HepG2 (cell line): ENCODE measurements around the gene EGFL8. TPM values are rescaled to one million over a fixed set of nuclear protein-coding genes. Genes with fewer than 3 reads are reported as not detected.
A peak's percentile ranks its signal among the peaks of the same experiment; 100 is the strongest.

Experiments
- ADNP ChIP-seq: sonication (generic); formaldehyde crosslinking; IDR thresholded peaks from 2 replicates; pipeline ENCODE4 v1.4.0; 2020; ENCODE audit warnings: missing genetic modification reagents
- ATF2 ChIP-seq: sonication (generic); formaldehyde crosslinking; IDR thresholded peaks from 2 replicates; pipeline ENCODE4 v1.4.0; 2020; ENCODE audit warnings: missing genetic modification reagents
- HNF1A ChIP-seq, 2 experiments: sonication (generic) in 1 of 2; formaldehyde crosslinking in 1 of 2; IDR thresholded peaks; 2 replicates each; pipeline versions ENCODE4 v1.4.0 to v1.6.1; 2016 to 2020; ENCODE audit warnings: borderline replicate concordance in 1 of 2, low read depth in 1 of 2, mild to moderate bottlenecking in 1 of 2, missing genetic modification reagents in 1 of 2
- HNF4A ChIP-seq: sonication (generic); formaldehyde crosslinking; IDR thresholded peaks from 2 replicates; pipeline ENCODE4 v1.4.0; 2020; ENCODE audit warnings: missing genetic modification reagents
- MBNL3 ChIP-seq: fragments of 250-450 bp; sonication (Bioruptor Pico); conservative IDR thresholded peaks from 2 replicates; pipeline ENCODE4 v1.8.0; 2022; ENCODE audit warnings: mild to moderate bottlenecking, inconsistent platforms
- NAIF1 ChIP-seq: sonication (generic); formaldehyde crosslinking; IDR thresholded peaks from 2 replicates; pipeline ENCODE4 v1.5.0; 2020; ENCODE audit warnings: mild to moderate bottlenecking, missing genetic modification reagents, borderline replicate concordance
- PRMT3 ChIP-seq: sonication (generic); formaldehyde crosslinking; IDR thresholded peaks from 2 replicates; pipeline ENCODE4 v1.8.1; 2022; ENCODE audit warnings: low read depth, mild to moderate bottlenecking, moderate library complexity, missing genetic modification reagents, borderline replicate concordance
- SAFB2 ChIP-seq: sonication (generic); formaldehyde crosslinking; IDR thresholded peaks from 2 replicates; pipeline ENCODE4 v1.5.1; 2020; ENCODE audit warnings: missing genetic modification reagents, low read depth, mild to moderate bottlenecking, borderline replicate concordance
- ZBTB34 ChIP-seq: sonication (generic); formaldehyde crosslinking; IDR thresholded peaks from 2 replicates; pipeline ENCODE4 v1.8.0; 2022; ENCODE audit warnings: mild to moderate bottlenecking, missing genetic modification reagents
- ZBTB46 ChIP-seq: sonication (generic); formaldehyde crosslinking; IDR thresholded peaks from 2 replicates; pipeline ENCODE4 v1.4.0; 2020; ENCODE audit warnings: mild to moderate bottlenecking, missing genetic modification reagents, borderline replicate concordance
- ZFP82 ChIP-seq: sonication (generic); formaldehyde crosslinking; IDR thresholded peaks from 2 replicates; pipeline ENCODE4 v1.5.1; 2020; ENCODE audit warnings: mild to moderate bottlenecking, missing genetic modification reagents, borderline replicate concordance
- ZNF124 ChIP-seq: sonication (generic); formaldehyde crosslinking; IDR thresholded peaks from 2 replicates; pipeline ENCODE4 v1.4.0; 2020; ENCODE audit warnings: missing genetic modification reagents
- ZNF180 ChIP-seq: sonication (generic); formaldehyde crosslinking; IDR thresholded peaks from 2 replicates; pipeline ENCODE4 v1.4.0; 2020; ENCODE audit warnings: low read depth, missing genetic modification reagents, borderline replicate concordance
- ZNF224 ChIP-seq: sonication (generic); formaldehyde crosslinking; IDR thresholded peaks from 2 replicates; pipeline ENCODE4 v1.5.0; 2020; ENCODE audit warnings: mild to moderate bottlenecking, missing genetic modification reagents
- ZNF709 ChIP-seq: sonication (generic); formaldehyde crosslinking; IDR thresholded peaks from 2 replicates; pipeline ENCODE4 v1.5.0; 2020; ENCODE audit warnings: mild to moderate bottlenecking, missing genetic modification reagents
- ZNF781 ChIP-seq: sonication (generic); formaldehyde crosslinking; IDR thresholded peaks from 2 replicates; pipeline ENCODE4 v1.5.1; 2020; ENCODE audit warnings: borderline replicate concordance, mild to moderate bottlenecking, missing genetic modification reagents; ENCODE audit errors: not compliant biosample characterization
- ZNF782 ChIP-seq: sonication (generic); formaldehyde crosslinking; IDR thresholded peaks from 2 replicates; pipeline ENCODE4 v1.4.0; 2020; ENCODE audit warnings: missing genetic modification reagents, mild to moderate bottlenecking, borderline replicate concordance
- ZSCAN25 ChIP-seq: sonication (generic); formaldehyde crosslinking; IDR thresholded peaks from 2 replicates; pipeline ENCODE4 v1.8.0; 2022; ENCODE audit warnings: mild to moderate bottlenecking, missing genetic modification reagents
- polyA plus RNA-seq, 8 experiments: library from polyadenylated mRNA; depleted of rRNA in 3 of 8; stranded (reverse) in 7 of 8; unstranded in 1 of 8; fragments of >200 nt; fragmentation: Illumina TruSeq in 4 of 8; extraction: Trizol in 4 of 8; gene quantifications; 2 replicates each; pipeline versions ENCODE4 v1.2.1 to v1.2.3, GENCODE V29; 2011 to 2016; ENCODE audit warnings: low read depth in 4 of 8, missing spikeins in 1 of 8, mixed read lengths in 1 of 8; ENCODE audit not compliant: insufficient read depth in 1 of 8
- total RNA-seq, 5 experiments: library from RNA; depleted of rRNA; stranded (reverse); fragments of >200 nt; fragmentation: Illumina TruSeq; extraction: Trizol; gene quantifications; 2 replicates each; pipeline ENCODE4 v1.2.3, GENCODE V29; 2016; ENCODE audit warnings: low read depth in 1 of 5

The EGFL8 gene
- total and polyA plus RNA-seq, 2 of the 13 experiments (the other 11 are each of a cell fraction or from before 2014, with no cell fraction given): 10.0 to 11.5 TPM

- no peak for TF ChIP-seq PRMT3 (CRISPR knock-in tag)
- TF ChIP-seq ZBTB34: 0 out of 2 replicates have a peak, but pooled peaks have one; percentile 30
- no peak for TF ChIP-seq ZNF782
- no peak for TF ChIP-seq HNF1A (IDR thresholded peaks at IDR 0.05; ENCODE audit: low read depth)
- no peak for TF ChIP-seq HNF1A (CRISPR knock-in tag; IDR thresholded peaks at IDR 0.05; ENCODE audit: borderline replicate concordance)
- no peak for TF ChIP-seq SAFB2 (CRISPR knock-in tag)
- TF ChIP-seq ADNP: no peak
- TF ChIP-seq ZNF124 (CRISPR knock-in tag): no peak
- TF ChIP-seq ZNF180 (CRISPR knock-in tag): no peak
- TF ChIP-seq ZNF709 (CRISPR knock-in tag): 0 out of 2 replicates have a peak, but pooled peaks have one; percentile 16
- no peak for TF ChIP-seq ZBTB46 (CRISPR knock-in tag)
- TF ChIP-seq ZNF224 (CRISPR knock-in tag): no peak
- no peak for TF ChIP-seq NAIF1 (CRISPR knock-in tag)
- TF ChIP-seq HNF4A (CRISPR knock-in tag): peak; percentile 23; the same call in 1 of the 2 replicates
- no peak for TF ChIP-seq ZNF781 (CRISPR knock-in tag)
- no peak for TF ChIP-seq ATF2 (CRISPR knock-in tag)
- no peak for TF ChIP-seq ZSCAN25 (CRISPR knock-in tag)
- TF ChIP-seq ZFP82: 0 out of 2 replicates have a peak, but pooled peaks have one; percentile 6
- no peak for TF ChIP-seq MBNL3 (CRISPR knock-in tag)
These were observed 30.6 kb downstream of the EGFL8 start (continued) for GRCh38 chr6:32194825-32195651.
